Activated B cell treated with CpG ODN at 0.5 μM for 24 hours (primary cell): ENCODE results near the gene OTOL1. TPM values are rescaled to one million over a fixed set of nuclear protein-coding genes. Genes with fewer than 3 reads are reported as not detected.

Source experiments
- ATAC-seq: fragments of 200-7000 bp; cut with Tn5 transposase; one replicate; pipeline ENCODE4 v1.10.0; 2021; ENCODE audit warnings: low read depth, mild to moderate bottlenecking, moderate library complexity
- CTCF ChIA-PET: fragments of 350-600 bp; sonication (Branson Sonifier 250); formaldehyde crosslinking; loops from one replicate; lab custom pipeline; 2021; ENCODE audit warnings: antibody characterized with exemption; lab: Charles Lee
- POLR2A ChIA-PET: fragments of 350-600 bp; sonication (Branson Sonifier 250); formaldehyde crosslinking; loops from one replicate; lab custom pipeline; 2021; ENCODE audit warnings: antibody characterized with exemption; lab: Charles Lee
- DNase-seq: peaks from one replicate; pipeline ENCODE4 v3.0.0; 2022
- H3K27ac Mint-ChIP-seq: one replicate; pipeline ENCODE4 v1.8.0; 2020; ENCODE audit warnings: mixed read lengths
- H3K27me3 Mint-ChIP-seq: one replicate; pipeline ENCODE4 v1.8.0; 2021; ENCODE audit warnings: mixed read lengths
- H3K36me3 Mint-ChIP-seq: one replicate; pipeline ENCODE4 v1.8.0; 2021; ENCODE audit warnings: low read depth, mixed read lengths
- H3K4me1 Mint-ChIP-seq: one replicate; pipeline ENCODE4 v1.8.0; 2021; ENCODE audit warnings: mixed read lengths
- H3K4me3 Mint-ChIP-seq: one replicate; pipeline ENCODE4 v1.8.0; 2020; ENCODE audit warnings: mild to moderate bottlenecking, mixed read lengths
- H3K9me3 Mint-ChIP-seq: one replicate; pipeline ENCODE4 v1.8.0; 2020; ENCODE audit warnings: mixed read lengths
- CTCF ChIP-seq: fragments of 200-600 bp; IDR thresholded peaks from one replicate; pipeline ENCODE4 v1.8.0; 2022; ENCODE audit warnings: antibody characterized with exemption, mild to moderate bottlenecking
- intact Hi-C: fragments of 100-400 bp; cut with micrococcal nuclease; formaldehyde crosslinking; loops from one replicate; pipeline ENCODE4 v1.15.1; 2024
- total RNA-seq: library from RNA; stranded (reverse); gene quantifications from 2 replicates; pipeline ENCODE4 v1.2.3, GENCODE V29; 2022

OTOL1 gene
- total RNA-seq: not detected in 2 replicates

- TF ChIP-seq CTCF: no peak
- intact Hi-C loops: no loop called here
- no peak within 1 kb of the TSS for H3K4me3 Mint-ChIP-seq
These were observed at the start of gene OTOL1 for GRCh38 chr3:161496508-161496907. OTOL1 (plus strand) TSS chr3:161496808; CDS start chr3:161496808, 0 bp downstream.

GRCh38 chr3:161449785-161450184, 46.8 kb upstream of the OTOL1 start:
- Mint-ChIP-seq H3K27me3 (no peaks in the 10 kb centered on the region), H3K27ac (no peak overlapping the region), H3K4me3 (no peak overlapping the region), H3K36me3 (no peaks in the 10 kb centered on the region), H3K4me1 (no peaks in the 10 kb centered on the region), H3K9me3 (no peaks in the 10 kb centered on the region)
- ChIA-PET CTCF (interaction anchor here (1.2 kb wide), 1 partner anchor 28 kb away, joined by 3 read pairs; no protein-coding TSS in a partner anchor), POLR2A (no interaction called here)
- TF ChIP-seq CTCF: no peak
- intact Hi-C loops: no loop called here
- no peak for DNase-seq
- ATAC-seq: no peak

More at GRCh38 chr3:161496508-161496907, at the start of gene OTOL1:
- DNase-seq (no peak), ATAC-seq (no peak)
- H3K4me1 Mint-ChIP-seq: no peaks in the 10 kb centered on the region
- no peaks in the 10 kb centered on the region for H3K27me3 Mint-ChIP-seq
- H3K27ac Mint-ChIP-seq: no peak within 1 kb of the TSS
- no peaks in the 10 kb centered on the region for H3K36me3 Mint-ChIP-seq
- CTCF ChIA-PET: no interaction called here
- H3K9me3 Mint-ChIP-seq: peaks cover 6% of the 10 kb centered on the region
- POLR2A ChIA-PET: no interaction called here

- intact Hi-C loops: no loop called here
- Mint-ChIP-seq H3K36me3 (no peaks in the 10 kb centered on the region), H3K9me3 (no peaks in the 10 kb centered on the region), H3K4me3 (no peak overlapping the region), H3K27me3 (no peaks in the 10 kb centered on the region), H3K4me1 (no peaks in the 10 kb centered on the region), H3K27ac (no peak overlapping the region)
- CTCF ChIA-PET: no interaction called here
- DNase-seq (no peak), ATAC-seq (no peak)
- POLR2A ChIA-PET: no interaction called here
- no peak for TF ChIP-seq CTCF
These were observed 44.4 kb upstream of the OTOL1 start for GRCh38 chr3:161452179-161452578.

GRCh38 chr3:161454615-161455014, 42.0 kb upstream of the OTOL1 start:
- H3K36me3 Mint-ChIP-seq: no peaks in the 10 kb centered on the region
- no peak overlapping the region for H3K27ac Mint-ChIP-seq
- intact Hi-C loops: no loop called here
- POLR2A ChIA-PET: no interaction called here
- DNase-seq (no peak), ATAC-seq (no peak)
- CTCF ChIA-PET: no interaction called here
- TF ChIP-seq CTCF: no peak
- no peaks in the 10 kb centered on the region for H3K9me3 Mint-ChIP-seq
- no peak overlapping the region for H3K4me3 Mint-ChIP-seq
- no peaks in the 10 kb centered on the region for H3K27me3 Mint-ChIP-seq
- H3K4me1 Mint-ChIP-seq: no peaks in the 10 kb centered on the region

- ChIA-PET POLR2A (no interaction called here), CTCF (no interaction called here)
- ATAC-seq: no peak
These were observed 40.6 kb upstream of the OTOL1 start for GRCh38 chr3:161455962-161456361.

More at GRCh38 chr3:161455962-161456361, 40.6 kb upstream of the OTOL1 start:
- no peak for TF ChIP-seq CTCF
- intact Hi-C loops: no loop called here
- no peak for DNase-seq
- Mint-ChIP-seq H3K27ac (no peak overlapping the region), H3K27me3 (no peaks in the 10 kb centered on the region), H3K9me3 (no peaks in the 10 kb centered on the region), H3K4me1 (no peaks in the 10 kb centered on the region), H3K4me3 (no peak overlapping the region), H3K36me3 (no peaks in the 10 kb centered on the region)
